ENCODE measurements around the gene LRRK1.

- TF ChIP-seq CTCF (IDR thresholded peaks at IDR 0.05) (no peak), FOXP1 (CRISPR knock-in tag; IDR thresholded peaks at IDR 0.05; ENCODE audit: borderline replicate concordance) (no peak), SMAD3 (CRISPR knock-in tag; IDR thresholded peaks at IDR 0.05; ENCODE audit: borderline replicate concordance) (no peak), FOXK1 (CRISPR knock-in tag; IDR thresholded peaks at IDR 0.05) (no peak), MAX (CRISPR knock-in tag; IDR thresholded peaks at IDR 0.05) (no peak), JUN (CRISPR knock-in tag; IDR thresholded peaks at IDR 0.05) (no peak), PRDM15 (CRISPR knock-in tag; IDR thresholded peaks at IDR 0.05) (no peak), CDX4 (CRISPR knock-in tag; IDR thresholded peaks at IDR 0.05; ENCODE audit: borderline replicate concordance) (no peak), GABPB1 (CRISPR knock-in tag; IDR thresholded peaks at IDR 0.05) (no peak), ELF4 (CRISPR knock-in tag; IDR thresholded peaks at IDR 0.05; ENCODE audit: low read depth) (no peak), SMAD4 (CRISPR knock-in tag; IDR thresholded peaks at IDR 0.05) (no peak), ATF2 (CRISPR knock-in tag; IDR thresholded peaks at IDR 0.05; ENCODE audit: borderline replicate concordance, low read depth) (no peak)
These were observed 69.7 kb downstream of the LRRK1 start for GRCh38 chr15:100988857-100989256.

Measured in WTC11 (cell line).